GF-D8 (cell line): ENCODE data around the gene COLEC11.
"Not testable (repeated sequence)": the region's sequence is repeated elsewhere in the genome, so short reads cannot be mapped to it uniquely, and the experiment has no call there.

Experiments used
- DNase-seq: peaks from one replicate; lab custom pipeline; 2025; lab: John Stamatoyannopoulos, UW

COLEC11 gene

GRCh38 chr2:3606028-3606369 lies 11.1 kb downstream of the COLEC11 start:
- no peak for DNase-seq

GRCh38 chr2:3606370-3607201 lies 11.7 kb downstream of the COLEC11 start:
- no peak for DNase-seq

- DNase-seq, result no peak
Observed at GRCh38 chr2:3608373-3609278, 13.7 kb downstream of the COLEC11 start.

GRCh38 chr2:3609279-3609673 lies 14.4 kb downstream of the COLEC11 start:
- DNase-seq, result not testable (repeated sequence)

- no peak for DNase-seq
Observed at GRCh38 chr2:3610415-3610814, 15.5 kb downstream of the COLEC11 start.

GRCh38 chr2:3610881-3611505 lies 16.1 kb downstream of the COLEC11 start:
- no peak for DNase-seq

GRCh38 chr2:3611589-3611988 lies 16.7 kb downstream of the COLEC11 start:
- DNase-seq, result no peak

GRCh38 chr2:3612639-3613523 lies 18.0 kb downstream of the COLEC11 start:
- no peak for DNase-seq

- DNase-seq, result no peak
Observed at GRCh38 chr2:3613524-3613905, 18.6 kb downstream of the COLEC11 start.

- not testable (repeated sequence) for DNase-seq
Observed at GRCh38 chr2:3614743-3615142, 19.8 kb downstream of the COLEC11 start.

- not testable (repeated sequence) for DNase-seq
Observed at GRCh38 chr2:3615541-3616200, 20.8 kb downstream of the COLEC11 start.

- not testable (repeated sequence) for DNase-seq
Observed at GRCh38 chr2:3616435-3617197, 21.7 kb downstream of the COLEC11 start.

GRCh38 chr2:3617198-3617890 lies 22.4 kb downstream of the COLEC11 start:
- no peak for DNase-seq

- DNase-seq, result no peak
Observed at GRCh38 chr2:3618367-3618766, 23.5 kb downstream of the COLEC11 start.

GRCh38 chr2:3619033-3619432 lies 24.1 kb downstream of the COLEC11 start:
- no peak for DNase-seq

GRCh38 chr2:3619661-3620060 lies 24.7 kb downstream of the COLEC11 start:
- not testable (repeated sequence) for DNase-seq

- no peak for DNase-seq
Observed at GRCh38 chr2:3620834-3621233, 25.9 kb downstream of the COLEC11 start.

GRCh38 chr2:3622967-3623366 lies 28.1 kb downstream of the COLEC11 start:
- no peak for DNase-seq

GRCh38 chr2:3624059-3624794 lies 29.3 kb downstream of the COLEC11 start:
- no peak for DNase-seq
